Neural crest cell (in vitro differentiated cells): Measurements from ENCODE around the gene TP73. TPM values are rescaled to one million over a fixed set of nuclear protein-coding genes. Genes with fewer than 3 reads are reported as not detected.
A peak's percentile ranks its signal among the peaks of the same experiment; 100 is the strongest.

ENCODE experiments used
- DNase-seq: peaks from one replicate; pipeline ENCODE4 v3.0.0; 2021; ENCODE audit warnings: low read depth, mixed read lengths, low spot score
- H3K27ac Mint-ChIP-seq: one replicate; pipeline ENCODE4 v1.8.0; 2021; ENCODE audit warnings: mild to moderate bottlenecking, mixed read lengths; ENCODE audit not compliant: unreplicated experiment
- H3K27me3 Mint-ChIP-seq: 2 replicates; pipeline ENCODE4 v1.8.0; 2021; ENCODE audit warnings: low read depth, mild to moderate bottlenecking, mixed read lengths
- H3K36me3 Mint-ChIP-seq: 2 replicates; pipeline ENCODE4 v1.8.0; 2021; ENCODE audit warnings: low read depth, mild to moderate bottlenecking, mixed read lengths
- H3K4me1 Mint-ChIP-seq: 2 replicates; pipeline ENCODE4 v1.8.0; 2021; ENCODE audit warnings: mixed read lengths
- H3K4me3 Mint-ChIP-seq: one replicate; pipeline ENCODE4 v1.8.0; 2021; ENCODE audit warnings: mild to moderate bottlenecking, mixed read lengths
- H3K9me3 Mint-ChIP-seq: 2 replicates; pipeline ENCODE4 v1.8.0; 2021; ENCODE audit warnings: mixed read lengths
- CTCF ChIP-seq: fragments of 200-600 bp; sonication (generic); conservative IDR thresholded peaks from 2 replicates; pipeline ENCODE4 v1.5.0; 2021; ENCODE audit warnings: antibody characterized with exemption, mild to moderate bottlenecking
- total RNA-seq: library from RNA; stranded (reverse); gene quantifications from 2 replicates; pipeline ENCODE4 v1.2.1, GENCODE V29; 2021

TP73 gene
- total RNA-seq, 1 donor from 2014 or later, result 1.5 TPM

DNA sequence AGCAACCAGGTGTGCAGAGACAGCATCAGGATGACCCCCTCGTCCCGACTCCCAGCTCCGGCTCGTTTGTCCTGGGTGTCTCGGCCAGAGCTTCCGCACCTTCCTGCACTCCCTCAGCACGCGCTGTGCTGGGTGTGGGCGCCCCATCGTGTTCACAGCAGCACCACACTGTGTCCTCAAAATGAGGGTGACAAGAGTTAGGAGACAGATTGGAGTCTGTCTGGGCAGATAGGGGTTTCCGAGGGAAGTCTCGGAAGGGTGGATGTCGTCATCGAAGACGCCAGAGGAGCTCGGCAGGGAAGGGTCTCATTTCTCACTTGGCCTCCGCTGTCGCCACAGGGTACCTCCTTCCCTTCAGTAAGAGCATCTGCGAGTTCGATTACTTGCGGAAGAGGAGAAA, 104.1 kb downstream of the TP73 start:
- no peak for DNase-seq
- H3K9me3 Mint-ChIP-seq, result no peaks in the 10 kb centered on the region
- H3K36me3 Mint-ChIP-seq, result no peaks in the 10 kb centered on the region
- H3K27ac Mint-ChIP-seq, result peak overlapping the region; percentile 81
- peaks cover 27% of the 10 kb centered on the region for H3K27me3 Mint-ChIP-seq
- TF ChIP-seq CTCF, result no peak
- no peaks in the 10 kb centered on the region for H3K4me1 Mint-ChIP-seq
- no peak overlapping the region for H3K4me3 Mint-ChIP-seq

DNA sequence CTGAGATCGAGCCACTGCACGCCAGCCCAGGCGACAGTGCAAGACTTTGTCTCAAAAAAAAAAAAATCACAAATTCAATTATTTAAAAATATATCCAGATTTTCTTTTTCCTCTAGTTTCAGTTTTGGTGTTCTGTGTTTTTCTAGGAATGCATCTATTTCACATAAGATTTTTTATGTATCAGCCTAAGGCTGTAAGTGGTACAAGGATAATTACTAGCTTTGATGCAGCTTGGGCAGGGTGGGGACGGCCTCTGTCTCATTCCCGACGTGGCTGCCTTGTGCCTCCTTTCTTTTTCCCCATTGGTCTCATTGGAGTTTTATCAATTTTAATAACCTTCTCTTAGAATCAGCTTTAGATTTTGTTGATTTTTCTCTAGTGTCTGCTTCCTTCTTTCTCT, 106.8 kb downstream of the TP73 start:
- no peak for TF ChIP-seq CTCF
- H3K27ac Mint-ChIP-seq, result no peak overlapping the region
- H3K36me3 Mint-ChIP-seq, result no peaks in the 10 kb centered on the region
- no peak overlapping the region for H3K4me3 Mint-ChIP-seq
- no peaks in the 10 kb centered on the region for H3K9me3 Mint-ChIP-seq
- H3K4me1 Mint-ChIP-seq, result no peaks in the 10 kb centered on the region
- peaks cover 24% of the 10 kb centered on the region for H3K27me3 Mint-ChIP-seq
- no peak for DNase-seq

- Mint-ChIP-seq H3K4me1 (no peaks in the 10 kb centered on the region), H3K4me3 (no peak overlapping the region), H3K36me3 (no peaks in the 10 kb centered on the region), H3K9me3 (no peaks in the 10 kb centered on the region), H3K27me3 (peaks cover 26% of the 10 kb centered on the region), H3K27ac (no peak overlapping the region)
- TF ChIP-seq CTCF, result no peak
- DNase-seq, result no peak
These were observed 107.5 kb downstream of the TP73 start for GRCh38 chr1:3759796-3760195.

DNA sequence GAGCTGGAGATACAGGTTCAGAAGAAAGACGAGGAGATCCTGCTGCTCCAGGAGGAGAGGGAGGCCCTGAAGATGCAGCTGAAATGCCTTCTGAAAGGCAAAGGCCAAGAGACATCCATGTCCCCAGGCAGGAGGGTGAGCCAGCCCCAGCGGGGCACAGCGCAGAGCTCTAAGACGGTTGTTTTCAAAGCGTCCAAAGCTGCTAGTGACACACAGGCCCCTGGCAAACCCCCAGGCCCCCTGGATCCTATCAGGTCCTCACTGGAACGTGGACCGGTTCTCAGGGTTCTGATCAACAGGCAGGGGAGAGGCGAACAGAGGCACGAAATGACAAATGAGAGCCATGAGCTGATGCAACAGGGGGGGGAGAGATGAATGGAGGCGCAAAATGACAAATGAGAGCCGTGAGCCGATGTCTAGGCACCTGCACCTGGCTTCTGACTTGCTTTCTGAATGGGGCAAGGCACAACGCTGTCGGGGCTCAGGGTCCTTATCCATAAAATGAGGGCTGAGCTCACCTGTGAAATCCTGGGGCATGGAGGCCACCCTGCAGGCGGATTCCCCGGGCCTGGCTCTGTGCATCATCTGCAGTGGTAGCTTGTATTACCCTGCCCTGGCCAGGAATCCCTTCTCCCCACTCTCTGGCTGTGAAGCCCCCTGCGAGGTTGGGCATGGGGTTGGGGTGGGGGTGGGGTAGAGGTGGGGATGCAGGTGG, 109.1 kb downstream of the TP73 start:
- peaks cover 28% of the 10 kb centered on the region for H3K27me3 Mint-ChIP-seq
- H3K9me3 Mint-ChIP-seq, result no peaks in the 10 kb centered on the region
- no peaks in the 10 kb centered on the region for H3K36me3 Mint-ChIP-seq
- no peaks in the 10 kb centered on the region for H3K4me1 Mint-ChIP-seq
- no peak for TF ChIP-seq CTCF
- H3K4me3 Mint-ChIP-seq, result no peak overlapping the region
- no peak overlapping the region for H3K27ac Mint-ChIP-seq
- no peak for DNase-seq

GRCh38 chr1:3762151-3762872, 110.0 kb downstream of the TP73 start:
- Mint-ChIP-seq H3K9me3 (no peaks in the 10 kb centered on the region), H3K36me3 (no peaks in the 10 kb centered on the region), H3K27me3 (peaks cover 25% of the 10 kb centered on the region), H3K4me1 (no peaks in the 10 kb centered on the region), H3K4me3 (no peak overlapping the region), H3K27ac (no peak overlapping the region)
- DNase-seq, result no peak
- TF ChIP-seq CTCF, result no peak
